Mononuclear cell (primary cell): ENCODE measurements around the gene ZNF723. TPM values are rescaled to one million over a fixed set of nuclear protein-coding genes. Genes with fewer than 3 reads are reported as not detected.
"Not testable (repeated sequence)": the region's sequence is repeated elsewhere in the genome, so short reads cannot be mapped to it uniquely, and the experiment has no call there.

ENCODE experiments used
- H3K27me3 ChIP-seq: 2 replicates; pipeline ENCODE4 v1.6.0; 2011; ENCODE audit warnings: low read length, control low read depth; ENCODE audit not compliant: insufficient read depth
- H3K4me1 ChIP-seq: 2 replicates; pipeline ENCODE4 v1.5.1; 2011; ENCODE audit warnings: mild to moderate bottlenecking, low read length, control low read depth; ENCODE audit not compliant: insufficient read depth
- H3K4me3 ChIP-seq: 2 replicates; pipeline ENCODE4 v1.5.1; 2011; ENCODE audit warnings: mild to moderate bottlenecking, low read length, moderate library complexity
- H3K9me3 ChIP-seq: 2 replicates; pipeline ENCODE4 v1.5.1; 2011; ENCODE audit warnings: low read depth, mild to moderate bottlenecking, control low read depth, low read length
- total RNA-seq: library from RNA; depleted of rRNA; stranded (reverse); fragments of >200 nt; gene quantifications from one replicate; pipeline ENCODE4 v1.2.3, GENCODE V29; 2012

The ZNF723 gene
- total RNA-seq = not detected

GRCh38 chr19:22832031-22832762, at the start of gene ZNF723:
Gene ZNF723, plus strand, starts transcription at chr19:22832291. Its CDS starts 89 bp downstream, at chr19:22832380.
- Histone ChIP-seq H3K4me1 (no peaks in the 10 kb centered on the region), H3K4me3 (no peak within 1 kb of the TSS), H3K27me3 (no peaks in the 10 kb centered on the region), H3K9me3 (peaks cover 5% of the 10 kb centered on the region)

- H3K27me3 ChIP-seq = no peaks in the 10 kb centered on the region
- H3K9me3 ChIP-seq = no peaks in the 10 kb centered on the region
- no peaks in the 10 kb centered on the region for H3K4me1 ChIP-seq
- H3K4me3 ChIP-seq = no peak within 1 kb of the TSS
Measured at GRCh38 chr19:22783651-22784410, 48.3 kb upstream of the ZNF723 start, which contains the start of gene ZNF99. Gene ZNF99, minus strand, starts transcription at chr19:22784151. Its CDS starts 135 bp downstream, at chr19:22784016.

GRCh38 chr19:22792863-22793262, 39.2 kb upstream of the ZNF723 start:
- H3K4me3 ChIP-seq, H3K9me3 ChIP-seq, H3K27me3 ChIP-seq, H3K4me1 ChIP-seq: not testable (repeated sequence)

DNA sequence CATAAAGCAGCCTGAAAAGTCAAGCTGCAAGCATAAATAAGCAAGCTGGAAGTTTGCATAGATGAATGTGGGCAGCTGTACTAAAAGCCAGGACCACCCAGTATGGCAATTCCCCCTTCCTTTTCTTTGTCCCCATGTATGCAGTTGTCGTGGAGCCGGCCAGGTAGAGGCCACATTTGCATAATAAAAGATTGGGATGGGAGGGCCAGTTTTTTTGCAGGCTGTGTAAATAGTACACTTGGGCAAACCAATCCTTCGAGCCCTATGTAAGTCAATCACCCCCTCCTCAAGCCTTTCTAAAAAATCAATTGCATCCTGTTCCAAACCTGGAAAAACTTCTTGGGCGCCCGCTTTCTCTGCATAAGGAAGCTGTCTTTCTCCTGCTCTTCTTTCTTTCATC, 35.1 kb upstream of the ZNF723 start:
- H3K9me3 ChIP-seq = peaks cover 6% of the 10 kb centered on the region
- H3K4me1 ChIP-seq = no peaks in the 10 kb centered on the region

DNA sequence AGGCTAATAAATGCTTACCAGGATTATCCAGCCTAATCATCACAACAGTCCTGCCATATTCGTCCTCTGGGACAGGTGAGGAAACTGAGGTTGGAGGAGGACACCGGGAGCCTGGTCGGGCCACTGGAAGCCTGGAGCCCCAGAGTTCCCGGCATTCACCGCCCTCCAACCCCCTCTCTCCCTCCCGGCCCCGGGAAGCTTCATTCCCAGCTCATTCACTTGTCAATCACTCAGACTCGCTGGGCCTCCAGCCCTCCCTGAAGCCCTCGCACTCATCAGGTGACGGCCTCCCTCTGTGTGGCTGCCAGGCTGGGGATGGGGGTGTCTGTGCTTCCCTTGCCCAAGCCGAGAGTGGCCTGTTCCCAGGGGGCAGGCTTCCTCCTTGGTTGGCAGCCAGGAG, 25.7 kb upstream of the ZNF723 start:
- Histone ChIP-seq H3K27me3 (no peaks in the 10 kb centered on the region), H3K9me3 (peaks cover 5% of the 10 kb centered on the region), H3K4me1 (no peaks in the 10 kb centered on the region), H3K4me3 (no peak overlapping the region)

More for the DNA sequence above, 35.1 kb upstream of the ZNF723 start:
- H3K4me3 ChIP-seq = no peak overlapping the region
- H3K27me3 ChIP-seq = no peaks in the 10 kb centered on the region

- Histone ChIP-seq H3K4me3 (no peak overlapping the region), H3K4me1 (no peaks in the 10 kb centered on the region), H3K27me3 (no peaks in the 10 kb centered on the region), H3K9me3 (no peaks in the 10 kb centered on the region)
Measured at GRCh38 chr19:22807061-22807835, 24.8 kb upstream of the ZNF723 start.

DNA sequence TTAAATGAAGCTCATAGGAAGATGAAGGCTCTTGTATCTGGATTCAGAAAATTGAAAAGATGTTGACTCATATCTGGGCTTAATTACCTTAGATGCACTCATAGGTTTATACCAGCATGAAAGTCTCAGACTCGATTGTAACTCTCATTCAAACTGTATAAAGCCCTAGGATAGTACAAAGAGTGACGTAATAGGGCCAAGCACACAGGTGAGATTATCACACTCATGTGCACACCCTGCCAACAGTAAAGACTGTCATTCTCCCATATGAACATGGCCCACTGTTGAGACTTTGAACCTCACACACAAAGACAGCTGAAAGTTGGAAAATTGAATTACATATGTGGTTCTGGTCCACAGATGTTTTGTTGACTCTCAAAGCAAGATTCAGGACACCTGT, 18.0 kb upstream of the ZNF723 start:
- H3K9me3 ChIP-seq = peaks cover 4% of the 10 kb centered on the region
- no peaks in the 10 kb centered on the region for H3K4me1 ChIP-seq
- no peaks in the 10 kb centered on the region for H3K27me3 ChIP-seq
- H3K4me3 ChIP-seq = no peak overlapping the region

DNA sequence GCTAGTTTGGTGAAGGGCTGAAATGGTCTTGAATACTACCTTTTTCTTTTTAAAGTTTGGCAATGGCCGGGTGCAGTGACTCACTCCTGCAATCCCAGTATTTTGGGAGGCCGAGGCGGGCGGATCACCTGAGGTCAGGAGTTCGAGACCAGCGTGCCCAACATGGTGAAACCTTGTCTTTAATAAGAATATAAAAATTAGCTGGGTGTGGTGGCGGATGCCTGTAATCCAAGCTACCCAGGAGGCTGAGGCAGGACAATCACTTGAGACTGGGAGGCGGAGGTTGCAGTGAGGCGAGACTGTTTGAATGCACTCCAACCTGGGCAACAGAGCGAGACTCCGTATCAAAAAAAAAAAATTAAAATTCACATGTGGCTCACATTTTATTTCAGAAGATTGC, 880 bp upstream of the ZNF723 start:
- peaks cover 6% of the 10 kb centered on the region for H3K9me3 ChIP-seq
- no peaks in the 10 kb centered on the region for H3K27me3 ChIP-seq
- no peaks in the 10 kb centered on the region for H3K4me1 ChIP-seq

DNA sequence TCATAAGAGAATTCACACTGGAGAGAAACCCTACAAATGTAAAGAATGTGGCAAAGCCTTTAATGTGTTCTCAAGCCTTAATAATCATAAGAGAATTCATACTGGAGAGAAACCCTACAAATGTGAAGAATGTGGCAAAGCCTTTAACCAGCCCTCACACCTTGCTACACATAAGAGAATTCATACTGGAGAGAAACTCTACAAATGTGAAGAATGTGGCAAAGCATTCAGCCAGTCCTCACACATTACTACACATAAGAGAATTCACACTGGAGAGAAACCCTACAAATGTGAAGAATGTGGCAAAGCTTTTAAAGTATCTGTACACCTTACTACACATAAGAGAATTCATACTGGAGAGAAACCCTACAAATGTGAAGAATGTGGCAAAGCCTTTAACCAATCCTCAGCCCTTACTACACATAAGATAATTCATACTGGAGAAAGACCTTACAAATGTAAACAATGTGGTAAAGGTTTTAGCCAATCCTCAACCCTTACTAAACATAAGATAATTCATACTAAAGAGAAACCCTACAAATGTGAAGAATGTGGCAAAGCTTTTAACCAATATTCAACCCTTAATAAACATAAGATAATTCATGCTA, 25.7 kb downstream of the ZNF723 start:
- not testable (repeated sequence) for H3K4me1 ChIP-seq, H3K27me3 ChIP-seq, H3K4me3 ChIP-seq
- H3K9me3 ChIP-seq = peaks cover 58% of the 10 kb centered on the region

More for the DNA sequence above, 880 bp upstream of the ZNF723 start:
- H3K4me3 ChIP-seq = no peak overlapping the region

GRCh38 chr19:22882797-22883196, 50.7 kb downstream of the ZNF723 start:
- H3K4me3 ChIP-seq = no peak overlapping the region
- no peaks in the 10 kb centered on the region for H3K9me3 ChIP-seq
- H3K4me1 ChIP-seq = no peaks in the 10 kb centered on the region
- H3K27me3 ChIP-seq = no peaks in the 10 kb centered on the region

- Histone ChIP-seq H3K27me3 (no peaks in the 10 kb centered on the region), H3K9me3 (peaks cover 9% of the 10 kb centered on the region), H3K4me1 (no peaks in the 10 kb centered on the region), H3K4me3 (no peak overlapping the region)
Measured at GRCh38 chr19:22893855-22894270, 61.8 kb downstream of the ZNF723 start.

- Histone ChIP-seq H3K27me3 (no peaks in the 10 kb centered on the region), H3K9me3 (peaks cover 12% of the 10 kb centered on the region), H3K4me3 (no peak overlapping the region), H3K4me1 (no peaks in the 10 kb centered on the region)
Measured at GRCh38 chr19:22901431-22902130, 69.5 kb downstream of the ZNF723 start.
